Epidermal melanocyte (primary cell): Measurements from ENCODE around the gene NKD1.

Source experiments
- DNase-seq: peaks from one replicate; pipeline ENCODE4 v3.0.0; 2011; ENCODE audit warnings: low spot score; ENCODE audit not compliant: insufficient read length

NKD1 gene

DNA sequence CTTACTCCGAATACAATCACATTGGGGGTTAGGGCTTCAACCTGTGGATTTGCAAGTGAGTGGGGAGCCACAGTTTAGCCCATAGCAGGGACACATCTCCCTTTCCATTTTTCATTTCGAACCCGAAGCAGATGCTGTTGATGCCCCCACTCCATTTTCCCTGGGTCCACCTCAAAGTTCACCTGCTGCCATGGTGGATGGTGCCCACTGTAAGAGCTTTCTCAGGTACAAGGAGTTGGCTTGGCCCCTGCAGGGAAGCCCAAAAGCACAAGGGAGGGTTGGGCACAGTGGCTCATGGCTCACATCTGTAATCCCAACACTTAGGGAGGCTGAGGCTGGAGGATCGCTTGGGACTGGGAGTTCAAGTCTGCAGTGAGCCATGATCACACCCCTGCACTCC, 81.1 kb downstream of the NKD1 start:
- DNase-seq: no peak

DNA sequence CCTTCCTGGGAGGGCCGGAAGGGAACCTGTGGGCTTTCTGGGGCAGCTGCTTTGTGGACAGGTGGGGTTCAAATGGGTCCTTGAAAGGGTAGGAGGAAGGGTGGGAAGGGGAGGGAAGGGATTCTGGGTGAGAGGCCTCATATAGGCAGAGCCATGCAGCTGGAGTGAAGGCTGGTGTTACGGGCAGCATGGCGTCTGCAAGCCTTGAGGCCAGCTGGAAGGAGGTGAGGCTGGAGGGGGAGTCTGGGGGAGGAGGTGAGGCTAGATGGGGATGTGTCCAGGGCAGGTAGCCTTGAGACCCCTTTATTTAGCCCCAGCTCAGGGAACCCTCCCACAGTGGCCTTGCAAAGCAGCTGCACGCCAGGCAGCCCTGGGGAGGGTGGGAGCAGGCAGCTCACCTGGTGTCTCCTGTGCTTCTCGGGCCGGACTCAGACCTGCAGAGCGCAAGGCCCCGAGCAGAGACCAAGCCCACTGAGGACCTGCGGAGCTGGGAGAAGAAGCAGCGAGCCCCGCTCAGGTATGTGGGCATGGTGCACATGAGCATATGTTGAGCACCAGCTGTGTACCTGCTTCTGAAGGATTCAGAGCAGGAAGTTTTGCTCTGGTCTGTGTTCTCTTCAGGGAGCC, 82.3 kb downstream of the NKD1 start:
- no peak for DNase-seq

DNA sequence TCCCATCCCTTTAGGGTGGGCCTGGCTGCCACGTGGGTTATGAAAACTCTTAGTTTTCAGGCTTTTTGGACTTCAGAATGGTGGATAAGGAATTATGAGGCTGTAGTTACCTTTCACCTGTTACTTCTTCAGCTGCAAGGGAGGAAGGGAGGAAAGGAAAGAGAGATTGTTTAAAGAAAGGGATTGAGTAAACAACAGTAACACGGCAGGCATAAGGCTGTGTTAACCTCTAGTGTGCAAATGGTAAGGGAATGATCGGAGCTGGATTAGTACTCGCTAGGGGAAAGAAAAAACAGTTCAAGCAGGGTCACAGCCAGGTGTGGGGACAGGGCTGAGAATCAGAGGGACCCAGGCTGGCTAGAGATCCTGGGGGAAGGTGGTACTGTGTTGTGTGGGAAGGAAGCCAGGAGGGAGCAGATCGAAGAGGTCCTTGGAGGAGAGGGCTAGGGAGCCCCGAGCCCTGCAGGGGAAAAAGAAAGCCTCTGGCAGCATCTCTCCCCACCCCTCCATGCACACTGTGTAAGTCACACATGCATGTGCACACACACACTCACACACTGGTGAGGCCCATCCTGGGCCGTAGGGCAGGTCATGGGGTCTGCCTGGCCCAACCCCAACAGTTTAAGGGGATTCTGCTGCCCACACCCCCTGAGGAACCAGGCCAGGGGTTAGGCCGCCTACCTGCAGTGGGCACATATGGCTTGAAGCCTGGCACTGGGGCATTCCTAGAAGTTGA, 83.2 kb downstream of the NKD1 start:
- DNase-seq: no peak

DNA sequence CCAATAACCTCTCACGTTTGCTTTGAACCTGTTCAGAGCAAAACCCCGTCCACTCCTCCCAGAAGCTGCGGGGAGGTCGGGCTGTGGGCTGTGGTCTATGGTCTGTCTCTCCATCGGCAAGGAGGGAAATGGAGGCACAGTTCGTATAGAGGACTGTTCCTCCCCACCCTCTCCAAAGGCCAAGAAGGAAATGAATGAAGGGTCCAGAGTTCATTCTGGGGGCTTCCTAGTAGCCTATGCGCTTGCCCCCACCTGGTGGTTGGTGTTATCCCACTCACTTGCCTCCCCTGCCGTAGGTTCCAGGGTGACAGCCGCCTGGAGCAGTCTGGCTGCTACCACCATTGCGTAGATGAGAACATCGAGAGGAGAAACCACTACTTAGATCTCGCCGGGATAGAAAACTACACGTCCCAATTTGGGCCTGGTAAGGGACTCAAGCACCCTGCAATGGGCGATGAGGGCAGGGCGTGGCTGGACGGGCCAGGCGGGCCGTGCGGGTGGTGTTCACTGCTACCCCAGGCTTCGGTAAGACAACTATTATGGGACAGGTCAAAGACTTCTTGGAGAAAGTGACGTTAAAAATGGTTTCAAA, 83.9 kb downstream of the NKD1 start:
- no peak for DNase-seq

DNA sequence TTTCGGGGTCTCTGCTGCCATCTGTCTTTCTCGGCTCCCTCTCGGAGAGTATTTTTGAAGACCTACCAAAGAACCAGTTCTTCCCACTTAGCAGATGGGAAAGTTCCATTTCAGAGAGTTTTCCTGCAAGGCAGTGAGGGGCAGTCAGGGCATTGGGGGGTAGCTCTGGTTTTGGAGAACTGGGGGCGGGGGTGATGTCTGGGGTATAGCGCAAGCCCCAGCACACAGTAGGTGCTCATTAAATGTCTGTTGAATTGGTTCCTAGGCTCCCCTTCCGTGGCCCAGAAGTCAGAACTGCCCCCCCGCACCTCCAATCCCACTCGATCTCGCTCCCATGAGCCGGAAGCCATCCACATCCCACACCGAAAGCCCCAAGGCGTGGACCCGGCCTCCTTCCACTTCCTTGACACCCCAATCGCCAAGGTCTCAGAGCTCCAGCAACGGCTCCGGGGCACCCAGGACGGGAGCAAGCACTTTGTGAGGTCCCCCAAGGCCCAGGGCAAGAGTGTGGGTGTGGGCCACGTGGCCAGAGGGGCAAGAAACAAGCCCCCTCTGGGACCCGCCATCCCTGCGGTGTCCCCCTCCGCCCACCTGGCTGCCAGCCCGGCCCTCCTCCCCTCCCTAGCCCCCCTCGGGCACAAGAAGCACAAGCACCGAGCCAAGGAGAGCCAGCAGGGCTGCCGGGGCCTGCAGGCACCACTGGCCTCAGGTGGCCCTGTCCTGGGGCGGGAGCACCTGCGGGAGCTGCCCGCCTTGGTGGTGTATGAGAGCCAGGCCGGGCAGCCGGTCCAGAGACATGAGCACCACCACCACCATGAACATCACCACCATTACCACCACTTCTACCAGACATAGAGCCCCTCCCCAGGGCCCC, 85.0 kb downstream of the NKD1 start:
- DNase-seq: no peak

DNA sequence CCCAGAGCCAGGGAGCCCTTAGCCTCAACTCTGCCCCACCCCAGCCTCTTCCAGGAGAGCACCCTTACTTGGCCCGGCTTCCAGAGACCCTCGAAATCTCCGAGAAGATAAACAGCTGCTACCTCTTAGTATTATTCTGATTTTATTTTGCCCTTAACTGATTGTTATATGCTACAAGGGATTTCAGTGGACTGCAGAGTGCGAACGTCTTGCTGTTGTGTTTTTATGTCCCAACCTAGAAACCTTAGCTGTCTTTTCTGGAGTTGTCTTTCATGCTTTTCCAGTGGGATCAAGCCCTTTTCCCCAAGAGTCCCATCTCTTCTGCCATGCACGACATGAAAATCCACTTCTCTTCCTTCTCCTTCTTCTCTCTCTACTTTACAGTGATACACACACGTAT, 85.9 kb downstream of the NKD1 start:
- no peak for DNase-seq

DNA sequence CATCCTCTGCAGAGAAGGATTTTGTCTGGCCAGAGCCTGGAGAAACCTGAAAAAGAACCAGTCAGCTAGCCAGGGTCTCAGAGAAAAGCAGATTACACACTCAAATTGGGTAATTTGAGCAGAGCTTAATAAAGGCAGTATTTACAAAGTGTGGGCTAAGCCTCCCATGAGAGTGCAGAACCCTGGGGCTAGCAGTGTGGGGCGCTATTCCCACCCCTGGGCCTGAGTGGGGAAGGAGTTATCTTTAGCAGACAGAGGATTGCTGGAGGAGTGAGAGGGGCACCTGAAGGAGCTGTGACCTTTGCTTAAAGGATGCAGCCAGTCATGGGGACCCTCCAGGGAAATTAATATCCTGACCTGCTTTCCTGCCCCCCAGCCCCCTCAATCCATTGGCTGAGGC, 86.8 kb downstream of the NKD1 start:
- DNase-seq: no peak

DNA sequence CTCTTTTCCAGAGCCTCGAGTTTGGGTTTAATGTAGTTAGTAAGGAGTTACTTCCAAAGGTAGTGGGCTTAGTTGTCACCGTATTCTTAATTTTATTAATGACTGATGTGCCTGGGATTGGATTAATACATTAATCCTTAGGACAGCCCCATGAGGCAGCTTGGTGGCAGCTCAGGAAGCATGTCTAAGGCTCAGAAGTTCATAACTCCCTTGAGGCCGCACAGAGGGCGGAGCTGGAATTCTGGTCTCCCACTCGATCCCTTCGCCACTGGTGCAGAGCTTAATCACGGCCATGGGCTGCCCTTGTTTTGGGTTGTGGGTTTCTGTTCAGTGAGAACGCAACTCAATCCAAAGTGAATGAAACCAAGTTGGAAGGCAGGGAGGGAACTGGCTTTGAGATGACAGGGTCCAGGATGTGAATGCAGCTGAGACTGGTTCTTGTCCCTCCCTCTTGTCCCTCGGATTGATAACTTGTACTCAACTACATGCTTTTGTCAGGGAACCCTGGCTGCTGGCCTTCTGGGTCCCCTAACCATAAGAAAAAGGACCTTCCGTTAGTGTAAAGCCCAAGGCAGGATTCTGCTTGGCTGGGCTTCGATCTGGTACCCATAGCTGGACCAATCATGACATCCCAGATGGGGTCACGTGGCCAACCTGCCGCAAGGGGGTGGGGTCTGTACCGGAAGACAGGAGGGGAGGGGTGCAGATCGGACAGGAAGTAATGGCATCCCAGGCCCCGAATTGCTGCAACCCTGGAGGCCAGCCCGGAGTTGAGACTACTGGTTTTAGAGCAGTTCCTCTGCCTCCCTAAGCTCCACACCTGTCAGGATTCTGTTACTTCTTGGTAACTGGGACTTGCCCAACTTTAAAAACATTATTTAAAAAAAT, 87.6 kb downstream of the NKD1 start:
- no peak for DNase-seq

DNA sequence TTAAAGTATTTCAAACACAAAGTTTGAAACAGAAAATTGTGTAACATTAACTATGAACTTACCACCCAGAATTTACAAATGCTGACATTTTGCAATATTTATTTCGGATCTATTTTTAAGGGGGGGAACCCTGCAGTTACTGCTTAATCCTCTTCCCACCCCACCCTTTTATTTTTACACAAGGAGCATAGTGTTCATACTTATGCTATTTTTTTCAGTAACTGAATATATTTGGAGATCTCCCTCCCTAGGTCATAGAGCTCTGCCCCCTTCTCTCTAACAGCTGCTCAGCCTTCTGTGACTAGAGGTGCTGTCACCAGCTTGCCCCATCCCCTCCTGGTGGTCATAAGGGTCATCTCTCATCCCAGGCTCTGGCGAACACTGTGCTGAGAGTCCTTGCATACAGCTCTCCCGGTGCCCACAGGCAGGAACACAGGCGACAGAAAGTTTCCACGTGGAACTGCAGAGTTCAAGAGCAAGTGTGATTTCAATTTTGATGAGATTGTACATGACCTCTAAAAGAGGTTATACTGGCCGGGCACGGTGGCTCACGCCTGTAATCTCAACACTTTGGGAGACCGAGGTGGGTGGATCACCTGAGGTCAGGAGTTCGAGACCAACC, 88.7 kb downstream of the NKD1 start:
- DNase-seq: no peak

DNA sequence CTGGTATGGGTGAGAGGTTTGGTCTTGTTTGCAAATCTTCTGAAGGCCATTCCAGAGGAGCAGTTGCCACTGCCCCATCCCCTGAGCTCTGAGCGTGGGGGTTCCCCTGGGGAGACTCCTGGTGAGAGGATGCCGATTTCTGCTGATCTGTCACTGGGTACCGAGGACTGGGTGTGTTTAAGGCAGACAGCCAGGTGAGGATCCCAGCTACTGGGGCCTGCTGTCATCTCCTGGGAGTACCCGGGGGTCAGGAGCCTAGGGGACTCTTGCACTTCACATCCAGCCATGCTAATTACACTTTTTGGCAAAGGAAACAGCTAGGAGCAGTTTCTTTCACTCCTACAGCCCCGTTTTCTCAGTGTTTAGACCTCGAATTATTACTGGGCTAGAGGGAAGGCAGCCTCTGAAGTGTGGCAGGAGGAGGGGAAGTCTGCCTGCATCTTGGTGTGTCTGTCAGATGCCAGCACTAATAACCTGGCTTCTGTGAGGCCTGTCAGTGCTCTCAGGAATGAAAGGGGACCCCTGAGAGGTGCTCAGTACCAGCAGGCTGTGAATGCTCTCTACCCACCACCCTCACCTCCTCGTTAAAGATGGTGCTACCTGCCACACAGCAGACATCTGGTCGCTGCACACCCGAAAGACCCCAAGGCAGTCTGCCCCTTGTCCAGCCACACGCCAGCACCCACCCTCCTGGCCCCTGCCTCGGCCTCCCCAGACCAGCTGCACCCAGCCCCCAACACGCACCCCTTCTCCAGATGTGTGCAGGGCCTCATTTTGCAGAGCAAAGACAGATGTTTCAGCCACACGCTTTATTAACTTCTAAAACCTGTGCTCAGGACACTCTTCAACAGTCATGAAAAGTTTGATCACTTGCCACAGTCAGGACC, 89.8 kb downstream of the NKD1 start:
- DNase-seq: no peak

DNA sequence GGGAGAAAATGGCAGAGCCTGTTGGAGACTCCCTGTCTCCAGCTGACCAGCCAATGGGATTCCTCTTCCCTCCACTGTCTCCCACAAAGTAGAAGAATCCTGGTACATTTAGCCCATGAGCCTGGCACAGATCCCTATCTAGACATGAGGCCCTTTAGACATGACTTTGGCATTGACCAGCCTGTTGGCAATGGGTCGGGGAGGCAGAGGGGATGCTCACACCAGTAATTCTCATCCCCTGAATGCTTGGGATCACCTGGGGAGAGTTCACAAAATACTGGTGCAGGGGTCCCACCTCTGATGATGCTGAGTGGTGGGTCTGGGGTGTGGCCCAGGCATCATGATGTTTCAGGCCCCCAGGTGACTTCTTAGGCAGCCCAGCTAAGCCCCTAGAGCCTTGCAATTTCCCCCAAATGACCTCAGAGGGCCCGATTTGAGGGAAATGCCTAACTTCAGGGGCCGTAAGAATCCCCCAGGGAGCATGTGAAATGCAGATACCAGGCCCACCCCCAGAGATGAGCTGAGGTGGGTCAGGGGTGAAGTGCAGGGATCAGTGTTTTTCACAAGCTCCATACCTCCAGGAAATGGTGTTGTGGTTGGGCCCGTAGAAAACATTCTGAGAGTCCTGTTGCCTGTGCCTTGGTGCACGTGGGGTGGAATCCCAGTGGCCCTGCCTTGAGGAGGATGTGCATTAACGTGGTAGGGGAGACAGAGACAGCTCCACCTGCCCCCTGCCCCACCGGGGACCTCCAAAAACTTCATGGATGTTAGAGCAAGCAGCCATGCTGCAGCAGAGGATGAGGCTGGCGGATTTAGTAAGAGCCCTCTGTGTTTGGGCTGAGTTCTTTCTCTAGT, 90.8 kb downstream of the NKD1 start:
- DNase-seq: no peak

DNA sequence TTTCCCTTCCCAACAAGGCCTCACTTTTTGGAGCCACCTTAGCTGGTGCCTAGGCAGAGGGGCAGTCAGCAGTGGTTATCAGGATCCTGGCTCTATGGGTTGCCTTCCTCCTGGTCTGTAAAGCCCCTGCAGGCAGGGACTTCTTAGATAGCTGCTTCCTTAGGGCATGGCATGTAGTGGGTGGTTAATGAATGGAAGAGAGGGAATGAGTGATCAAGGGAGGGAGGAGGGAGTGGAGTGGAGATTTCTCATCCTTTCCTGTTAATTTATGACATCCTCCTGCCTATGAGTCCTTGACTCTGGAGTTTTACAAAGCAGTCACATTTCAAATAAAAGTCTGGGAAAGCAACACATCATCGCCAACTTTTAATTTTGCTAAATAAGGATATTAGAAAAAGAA, 92.2 kb downstream of the NKD1 start:
- DNase-seq: peak; percentile 50

DNA sequence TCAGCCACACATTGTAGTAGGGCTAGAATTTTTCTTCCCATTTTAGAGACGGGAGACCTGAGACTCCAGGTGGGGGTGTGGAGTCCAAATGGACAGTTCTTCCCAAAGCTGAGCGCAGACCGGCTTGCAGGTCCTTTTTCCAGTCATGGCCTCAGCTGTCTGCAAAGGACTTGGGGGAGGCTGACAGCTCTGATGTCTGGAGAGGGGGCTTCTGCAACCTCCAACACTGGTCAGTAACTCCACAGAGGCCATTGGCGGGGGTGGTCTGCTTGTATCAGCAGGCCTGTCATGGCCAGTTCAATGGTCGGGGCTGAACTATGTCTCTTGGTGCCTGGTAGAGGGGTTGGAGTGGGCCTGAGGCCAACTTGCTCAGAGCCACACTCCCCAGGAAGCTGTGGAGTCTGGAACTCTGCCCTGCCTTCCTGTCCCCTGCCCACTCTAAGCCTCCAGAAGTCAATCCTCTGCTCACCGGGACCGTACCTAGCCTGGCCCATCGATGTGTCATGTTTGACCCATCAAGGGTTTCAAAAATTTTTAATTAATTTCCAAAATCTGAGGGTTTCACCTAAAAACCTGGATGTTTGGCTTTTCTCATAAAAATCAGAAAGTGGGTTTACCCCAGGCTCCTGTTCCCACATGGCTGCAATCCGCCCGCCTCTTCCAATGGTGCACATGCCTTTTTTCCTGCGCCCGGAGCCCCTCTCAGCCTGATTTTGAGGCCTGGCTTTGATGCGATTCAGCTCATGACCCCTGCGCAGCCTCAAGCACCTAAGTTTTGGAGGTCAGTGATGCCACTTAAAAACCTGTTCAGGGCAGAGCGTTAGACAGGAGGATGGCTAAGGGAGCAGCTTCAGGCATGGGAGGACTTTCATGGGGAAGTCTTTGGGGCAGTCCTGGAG, 93.0 kb downstream of the NKD1 start:
- DNase-seq: no peak

DNA sequence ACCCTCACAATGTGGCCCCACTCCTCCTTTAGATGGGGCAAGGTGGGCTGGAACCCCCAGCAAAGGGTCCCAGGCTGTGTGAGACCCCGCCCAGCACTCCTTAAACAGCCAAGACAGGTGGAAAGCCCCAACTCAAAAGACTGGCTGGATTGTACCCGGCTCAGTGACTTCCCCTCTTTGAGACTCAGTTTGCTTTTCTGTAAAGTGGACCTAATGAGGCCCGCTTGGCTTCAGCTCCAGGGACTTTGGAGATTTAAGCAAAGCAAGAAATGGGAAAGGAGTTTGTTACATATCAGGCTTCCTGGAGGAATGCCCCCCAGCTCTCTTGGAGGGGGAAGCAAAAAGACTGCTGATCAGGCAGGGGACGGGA, 93.6 kb downstream of the NKD1 start:
- DNase-seq: no peak

DNA sequence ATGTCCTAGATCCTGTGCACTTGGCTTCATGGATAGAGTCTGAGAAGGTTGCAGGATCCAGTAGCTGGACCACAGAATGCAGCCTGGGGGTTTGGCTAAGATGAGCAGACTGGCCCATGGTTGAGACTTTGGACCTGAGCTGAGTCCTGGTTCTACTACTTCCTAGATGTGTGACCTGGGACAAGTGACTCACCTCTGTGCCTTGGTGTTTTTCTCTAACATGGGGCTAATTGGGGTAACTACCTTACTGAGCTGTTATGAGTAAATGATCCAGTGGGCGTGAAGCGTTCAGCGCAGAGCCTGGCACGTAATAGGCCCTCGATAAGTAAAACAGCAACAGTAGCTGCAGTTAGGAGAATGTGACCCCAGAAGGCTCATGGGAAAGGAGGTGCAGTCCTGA, 94.2 kb downstream of the NKD1 start:
- no peak for DNase-seq

DNA sequence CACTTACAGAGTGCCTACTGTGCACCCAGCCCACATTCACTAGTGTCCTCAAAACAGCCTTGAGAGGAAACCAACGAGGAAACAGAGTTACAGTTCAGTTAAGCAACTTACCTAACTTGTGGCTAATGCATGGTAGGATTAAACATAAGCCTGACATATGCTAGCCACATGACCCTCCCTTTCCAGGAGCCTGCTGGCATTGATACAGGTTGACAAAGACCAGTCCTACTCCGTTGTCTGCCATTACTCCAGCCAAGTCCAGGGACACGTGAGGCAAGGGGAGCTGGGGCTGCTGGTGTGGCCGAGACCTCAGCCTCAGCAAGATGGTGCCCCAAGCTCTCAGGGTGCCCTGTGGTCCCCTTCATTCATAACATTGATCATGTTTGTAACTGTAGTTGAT, 95.0 kb downstream of the NKD1 start:
- no peak for DNase-seq

DNA sequence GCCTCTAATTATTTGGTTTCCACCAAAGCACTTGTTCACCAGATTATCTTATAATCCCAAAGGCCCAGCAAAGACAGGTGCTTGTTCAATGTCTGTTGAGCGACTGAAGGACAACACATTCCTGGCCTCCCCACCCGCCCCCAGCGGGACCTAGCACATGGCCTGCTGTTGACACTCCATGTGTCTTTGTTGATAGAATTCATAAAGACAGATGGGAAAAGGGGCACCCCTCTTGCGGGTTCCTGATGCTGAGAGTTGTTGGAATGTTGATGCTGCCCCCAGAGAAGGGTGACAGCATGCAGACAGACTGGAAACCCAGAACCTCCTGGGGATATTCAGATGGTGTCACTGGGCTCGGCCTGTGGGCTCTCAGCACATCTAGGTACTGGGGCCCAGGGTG, 96.0 kb downstream of the NKD1 start:
- no peak for DNase-seq

DNA sequence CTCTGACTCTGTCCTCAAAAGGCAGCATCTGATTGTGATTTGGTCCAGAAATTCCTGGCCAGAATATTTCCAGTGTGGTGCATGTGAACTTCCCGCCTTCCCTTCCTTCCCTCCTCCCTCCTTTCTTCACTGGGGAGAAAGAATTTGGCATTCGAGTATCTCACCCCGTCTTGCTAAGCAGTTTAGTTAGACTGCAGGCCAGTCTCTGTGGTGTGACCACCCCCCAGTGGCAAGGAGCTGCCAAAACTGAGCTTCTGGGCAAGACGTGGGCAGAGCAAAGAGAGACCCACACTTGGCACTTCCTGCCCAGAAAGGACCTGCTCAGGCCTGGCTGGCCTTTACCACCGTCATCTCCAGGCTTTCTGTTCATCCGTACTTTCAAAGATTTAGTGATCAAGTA, 96.5 kb downstream of the NKD1 start:
- peak; percentile 54 for DNase-seq
